IPS DF 6.9 (cell line): ENCODE data around the gene HAPLN1.

Source experiments
- DNase-seq: peaks from one replicate; pipeline ENCODE4 v3.0.0-alpha.2; 2013; ENCODE audit warnings: low read depth, low spot score
- H3K27ac ChIP-seq: one replicate; pipeline ENCODE4 v1.5.1; 2013; ENCODE audit warnings: low read length, control low read depth
- H3K27me3 ChIP-seq: 2 replicates; pipeline ENCODE4 v1.6.1; 2013; ENCODE audit warnings: mild to moderate bottlenecking, low read length; ENCODE audit not compliant: control insufficient read depth, insufficient read depth
- H3K36me3 ChIP-seq: 2 replicates; pipeline ENCODE4 v1.6.1; 2013; ENCODE audit warnings: low read length; ENCODE audit not compliant: control insufficient read depth, insufficient read depth
- H3K4me1 ChIP-seq: 2 replicates; pipeline ENCODE4 v1.6.1; 2013; ENCODE audit warnings: low read length; ENCODE audit not compliant: control insufficient read depth, insufficient read depth
- H3K4me3 ChIP-seq: 2 replicates; pipeline ENCODE4 v1.5.1; 2013; ENCODE audit warnings: mild to moderate bottlenecking, low read length
- H3K9me3 ChIP-seq: 2 replicates; pipeline ENCODE4 v1.6.1; 2013; ENCODE audit warnings: low read length, inconsistent platforms; ENCODE audit not compliant: control insufficient read depth, insufficient read depth
- WGBS: extraction: QIAGEN DNeasy Blood & Tissue Kit; methylation state at CpG from one replicate; pipeline ENCODE4 v1.1.7; 2013; ENCODE audit warnings: mixed read lengths, missing lambda C conversion rate; ENCODE audit not compliant: insufficient read length, insufficient coverage; 5-methylcytosine and 5-hydroxymethylcytosine counted together

The HAPLN1 gene

DNA sequence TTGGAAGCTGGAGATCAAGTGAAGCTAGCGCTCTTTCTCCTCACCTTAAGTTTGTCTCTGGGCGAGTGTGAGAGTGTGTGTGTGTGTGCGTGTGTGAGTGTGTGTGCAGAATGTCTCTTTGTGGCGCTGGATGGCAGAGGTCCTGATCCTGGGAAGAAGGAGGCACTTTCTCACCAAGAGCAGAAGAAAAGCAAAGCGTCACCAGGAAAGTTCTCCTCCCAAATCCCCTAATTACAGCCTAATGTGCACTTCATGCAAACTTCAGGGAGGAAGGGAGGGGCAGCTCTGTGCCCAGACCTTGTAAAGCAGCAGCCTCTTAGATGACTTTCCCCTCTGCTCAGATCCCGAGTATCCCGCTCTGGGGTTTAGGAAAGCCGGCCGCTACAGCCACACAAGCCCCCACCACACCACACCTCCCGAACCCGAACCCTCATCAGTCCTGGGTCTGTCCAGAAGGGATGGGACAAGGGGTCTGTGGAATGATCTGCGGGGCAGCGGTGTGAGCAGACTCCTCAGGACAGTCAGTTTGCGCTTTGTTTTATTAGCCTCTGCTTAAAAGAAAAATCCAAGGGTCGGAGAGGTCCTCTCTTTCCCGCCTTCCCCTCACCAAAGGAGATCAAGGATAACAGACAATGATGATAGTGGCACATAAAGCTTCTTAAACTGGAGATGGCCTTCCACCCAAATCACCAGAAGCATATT, at the start of gene HAPLN1:
Gene HAPLN1 (minus strand): TSS at position 20 of the 702 bp plus-strand sequence. CDS start 47,332 bp downstream, outside the sequence.
- no CpG with 5 or more reads among the region's 16 CpGs for WGBS
- Histone ChIP-seq H3K27me3 (no peaks in the 10 kb centered on the region), H3K36me3 (no peaks in the 10 kb centered on the region), H3K9me3 (no peaks in the 10 kb centered on the region), H3K27ac (no peak within 1 kb of the TSS), H3K4me1 (peaks cover 1% of the 10 kb centered on the region; the same call in 1 of the 2 replicates), H3K4me3 (peak within 1 kb of the TSS; percentile 77; the same call in 1 of the 2 replicates)
- no peak for DNase-seq

DNA sequence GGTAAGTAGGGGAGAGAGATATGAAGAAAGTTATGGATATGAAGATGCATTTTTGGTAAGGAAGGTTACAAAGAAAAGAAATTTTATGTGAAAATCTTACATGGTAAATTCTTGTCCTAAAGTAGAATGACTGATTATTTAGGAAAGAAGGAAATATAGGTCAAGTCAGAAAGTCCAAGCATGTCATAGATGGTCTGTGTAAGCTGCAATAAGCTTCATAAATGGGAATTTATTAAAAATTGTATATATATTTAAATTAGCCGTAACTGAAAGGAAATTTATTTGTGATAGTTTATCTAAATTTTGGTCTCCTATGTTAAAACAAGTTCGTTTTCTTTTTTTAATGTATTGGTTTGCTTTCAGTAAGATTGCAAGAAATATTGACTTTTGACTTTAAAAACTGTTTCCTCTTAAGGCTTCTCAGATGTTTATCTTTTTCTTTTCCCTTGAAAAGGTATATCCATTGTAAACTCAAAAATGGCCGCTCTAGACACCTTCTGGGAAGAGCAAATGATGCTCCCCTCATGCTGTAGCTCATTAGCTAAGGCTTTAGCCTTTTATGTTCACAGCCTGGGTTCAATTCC, 46.8 kb upstream of the HAPLN1 start:
- H3K9me3 ChIP-seq = peaks cover 3% of the 10 kb centered on the region
- 100% methylated on average over 1 of the region's 3 CpGs for WGBS
- H3K27me3 ChIP-seq = no peaks in the 10 kb centered on the region
- no peaks in the 10 kb centered on the region for H3K4me1 ChIP-seq
- no peak overlapping the region for H3K27ac ChIP-seq
- H3K4me3 ChIP-seq = no peak overlapping the region
- peak; percentile 11 for DNase-seq
- H3K36me3 ChIP-seq = no peaks in the 10 kb centered on the region

DNA sequence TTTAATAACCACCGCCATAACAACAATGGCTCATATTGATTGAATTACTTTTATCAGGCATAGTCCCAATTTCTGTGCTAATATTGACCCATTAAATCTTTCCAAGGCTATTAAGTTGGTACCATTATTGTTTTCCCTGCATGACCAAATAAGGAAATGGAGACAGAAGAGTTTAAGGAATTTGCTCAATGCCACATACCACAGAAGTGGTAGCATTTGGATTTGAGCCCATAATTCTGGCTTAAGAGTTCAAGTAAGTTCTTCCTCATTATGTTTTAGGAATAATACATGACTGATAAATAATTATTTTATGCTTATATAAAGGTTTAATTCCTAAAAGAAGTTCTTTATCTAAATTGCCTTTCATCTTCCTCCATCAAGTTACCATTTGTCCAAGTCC, 43.4 kb upstream of the HAPLN1 start:
- Histone ChIP-seq H3K36me3 (no peaks in the 10 kb centered on the region), H3K27ac (no peak overlapping the region), H3K27me3 (no peaks in the 10 kb centered on the region), H3K9me3 (peaks cover 3% of the 10 kb centered on the region), H3K4me3 (no peak overlapping the region), H3K4me1 (no peaks in the 10 kb centered on the region)
- DNase-seq = no peak
- no CpG with 5 or more reads among the region's 1 CpG for WGBS

DNA sequence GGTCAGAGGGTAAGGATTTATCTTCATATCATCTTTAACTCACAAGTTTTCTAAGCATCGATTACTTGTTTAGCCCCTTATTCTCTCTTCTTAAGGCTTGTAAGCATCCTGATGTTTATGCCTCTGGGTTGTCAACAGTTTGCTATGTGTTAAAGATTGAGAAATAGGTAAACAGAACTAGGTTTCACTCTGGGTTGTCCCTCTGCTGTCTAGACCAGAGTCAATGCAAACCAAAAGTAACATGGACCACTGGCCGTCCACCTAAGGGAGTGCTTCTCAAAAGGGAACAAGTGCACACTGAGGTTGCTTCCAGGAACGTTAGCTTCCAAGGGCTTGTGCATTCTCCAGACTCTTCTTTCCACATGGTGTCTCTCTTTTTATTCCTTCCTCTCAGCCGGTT, 39.9 kb upstream of the HAPLN1 start:
- Histone ChIP-seq H3K4me3 (no peak overlapping the region), H3K27ac (no peak overlapping the region), H3K27me3 (no peaks in the 10 kb centered on the region), H3K36me3 (no peaks in the 10 kb centered on the region), H3K4me1 (no peaks in the 10 kb centered on the region), H3K9me3 (no peaks in the 10 kb centered on the region)
- no CpG with 5 or more reads among the region's 4 CpGs for WGBS
- no peak for DNase-seq

DNA sequence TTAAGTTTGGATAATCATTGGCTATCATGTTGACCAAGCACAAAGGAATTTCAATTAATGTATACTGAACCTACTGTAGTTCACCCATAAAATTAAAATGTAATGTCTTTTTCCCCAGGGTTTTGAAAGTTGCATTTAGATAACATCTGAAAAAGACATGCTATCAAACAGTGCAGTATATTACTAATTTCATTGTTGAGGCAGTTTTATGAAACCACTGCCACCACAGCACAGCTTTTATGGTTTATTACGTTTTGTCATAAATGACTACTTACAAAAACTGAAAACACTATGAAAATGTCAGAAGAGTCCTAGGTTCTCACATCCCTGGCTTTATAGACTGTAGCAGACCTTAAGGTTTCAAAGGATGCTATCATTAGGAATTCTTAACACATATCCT, 32.0 kb upstream of the HAPLN1 start:
- Histone ChIP-seq H3K27me3 (no peaks in the 10 kb centered on the region), H3K36me3 (no peaks in the 10 kb centered on the region), H3K4me3 (no peak overlapping the region), H3K27ac (no peak overlapping the region), H3K9me3 (no peaks in the 10 kb centered on the region), H3K4me1 (no peaks in the 10 kb centered on the region)
- DNase-seq = no peak
- WGBS = no CpG with 5 or more reads among the region's 1 CpG

DNA sequence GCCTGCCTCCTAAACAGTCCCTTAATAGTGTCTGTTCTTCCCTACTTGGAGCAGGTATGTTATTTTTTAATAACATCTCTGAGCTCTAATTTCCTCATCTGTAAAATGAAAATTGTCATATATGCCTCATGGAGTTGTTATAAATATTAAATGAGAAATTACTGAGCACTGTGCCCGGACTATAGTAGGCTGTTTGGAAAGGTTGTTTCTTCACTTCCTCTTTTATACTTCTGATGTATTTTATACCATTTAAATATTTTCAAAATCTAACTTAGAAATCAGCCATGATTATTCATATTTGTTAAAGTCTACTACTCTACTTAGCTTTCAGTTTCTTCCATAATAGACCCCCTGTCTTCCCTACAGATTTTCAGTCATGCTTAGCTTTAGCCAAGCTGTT, 30.5 kb upstream of the HAPLN1 start:
- Histone ChIP-seq H3K9me3 (no peaks in the 10 kb centered on the region), H3K4me1 (no peaks in the 10 kb centered on the region), H3K27me3 (no peaks in the 10 kb centered on the region), H3K36me3 (no peaks in the 10 kb centered on the region), H3K27ac (no peak overlapping the region), H3K4me3 (no peak overlapping the region)
- no peak for DNase-seq
- no CpG with 5 or more reads among the region's 1 CpG for WGBS

DNA sequence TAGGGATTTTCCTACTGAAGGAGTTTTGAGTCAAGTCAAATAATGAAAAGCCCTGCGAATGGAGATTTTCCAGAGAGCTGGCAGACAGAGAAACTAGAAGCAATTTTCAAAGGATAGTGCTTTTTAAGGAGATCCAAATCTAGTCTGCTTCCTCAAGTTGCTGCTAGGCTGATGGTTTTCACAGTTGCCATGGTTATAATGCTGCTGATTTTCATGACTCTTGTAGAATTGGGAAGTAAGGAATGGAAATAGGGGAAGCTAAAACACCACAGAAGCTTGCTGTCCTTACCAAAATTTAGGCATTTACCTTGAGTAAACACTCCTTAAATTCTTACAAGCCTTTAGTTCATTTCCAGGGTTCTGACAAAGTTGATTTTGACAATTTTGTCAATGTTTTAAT, 30.1 kb upstream of the HAPLN1 start:
- Histone ChIP-seq H3K4me1 (no peaks in the 10 kb centered on the region), H3K36me3 (no peaks in the 10 kb centered on the region), H3K27ac (no peak overlapping the region), H3K9me3 (no peaks in the 10 kb centered on the region), H3K27me3 (no peaks in the 10 kb centered on the region), H3K4me3 (no peak overlapping the region)
- no CpG with 5 or more reads among the region's 1 CpG for WGBS
- no peak for DNase-seq

DNA sequence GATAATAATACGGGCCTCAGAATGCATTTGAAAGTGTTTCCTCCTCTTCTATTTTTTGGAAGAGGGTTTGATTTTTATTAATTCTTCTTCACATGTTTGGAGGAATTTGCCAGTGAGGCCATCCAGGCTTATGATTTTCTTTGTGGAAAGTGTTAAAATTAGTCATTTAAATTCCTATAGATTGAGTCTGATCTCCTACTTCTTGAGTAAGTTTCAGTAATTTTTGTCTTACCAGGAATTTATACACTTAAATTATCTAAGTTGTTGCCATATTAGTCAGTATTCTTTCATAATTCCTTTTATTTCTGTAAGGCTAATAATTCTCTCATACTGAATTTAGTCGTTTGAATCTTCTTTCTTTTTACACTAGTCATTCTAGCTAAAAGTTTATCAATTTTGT, 25.2 kb upstream of the HAPLN1 start:
- WGBS = no CpG with 5 or more reads among the region's 2 CpGs
- Histone ChIP-seq H3K4me3 (no peak overlapping the region), H3K27ac (no peak overlapping the region), H3K9me3 (no peaks in the 10 kb centered on the region), H3K4me1 (no peaks in the 10 kb centered on the region), H3K27me3 (no peaks in the 10 kb centered on the region), H3K36me3 (no peaks in the 10 kb centered on the region)
- DNase-seq = no peak

DNA sequence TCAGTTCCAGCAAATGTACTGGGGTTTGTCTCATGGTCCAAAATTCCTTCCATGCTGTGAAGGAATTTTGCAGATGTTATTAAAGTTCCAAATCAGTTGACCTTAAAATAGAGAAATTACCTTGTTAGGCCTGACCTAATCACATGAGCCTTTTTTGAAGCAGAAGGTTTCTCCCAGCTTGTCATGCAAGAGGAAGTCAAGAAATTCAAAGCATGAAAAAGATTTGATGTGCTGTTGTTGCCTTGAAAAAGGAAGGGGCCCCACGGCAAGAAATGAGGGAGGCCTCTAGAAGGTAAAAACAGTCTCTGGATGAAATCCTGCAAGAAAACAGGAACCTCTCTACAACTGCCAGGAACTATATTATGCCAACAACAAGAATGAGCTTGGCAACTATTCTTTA, 24.2 kb upstream of the HAPLN1 start:
- H3K4me3 ChIP-seq = no peak overlapping the region
- H3K4me1 ChIP-seq = no peaks in the 10 kb centered on the region
- H3K27ac ChIP-seq = no peak overlapping the region
- no peaks in the 10 kb centered on the region for H3K9me3 ChIP-seq
- WGBS = no CpG with 5 or more reads among the region's 1 CpG
- no peaks in the 10 kb centered on the region for H3K36me3 ChIP-seq
- no peak for DNase-seq
- no peaks in the 10 kb centered on the region for H3K27me3 ChIP-seq

DNA sequence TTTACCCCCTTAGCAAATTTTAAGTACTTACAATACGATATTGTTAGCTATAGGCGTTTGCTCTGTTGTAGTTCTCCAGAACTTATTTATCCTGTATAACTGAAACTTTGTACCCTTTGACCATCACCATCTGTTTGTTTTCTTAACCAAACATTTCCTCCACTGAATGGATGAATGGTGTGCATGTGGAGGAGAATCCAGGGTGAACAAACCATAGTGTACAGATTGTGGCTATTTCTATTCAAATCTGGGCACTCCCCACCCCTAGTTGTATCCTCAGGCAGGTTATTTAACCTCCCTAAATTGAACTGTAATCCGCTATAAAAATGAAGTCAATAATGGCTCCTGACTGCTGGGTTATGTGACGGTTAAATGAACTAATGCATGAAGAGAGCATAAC, 21.4 kb upstream of the HAPLN1 start:
- Histone ChIP-seq H3K27me3 (no peaks in the 10 kb centered on the region), H3K4me1 (no peaks in the 10 kb centered on the region), H3K27ac (no peak overlapping the region), H3K36me3 (no peaks in the 10 kb centered on the region), H3K4me3 (no peak overlapping the region), H3K9me3 (no peaks in the 10 kb centered on the region)
- WGBS = no CpG with 5 or more reads among the region's 4 CpGs
- DNase-seq = no peak

DNA sequence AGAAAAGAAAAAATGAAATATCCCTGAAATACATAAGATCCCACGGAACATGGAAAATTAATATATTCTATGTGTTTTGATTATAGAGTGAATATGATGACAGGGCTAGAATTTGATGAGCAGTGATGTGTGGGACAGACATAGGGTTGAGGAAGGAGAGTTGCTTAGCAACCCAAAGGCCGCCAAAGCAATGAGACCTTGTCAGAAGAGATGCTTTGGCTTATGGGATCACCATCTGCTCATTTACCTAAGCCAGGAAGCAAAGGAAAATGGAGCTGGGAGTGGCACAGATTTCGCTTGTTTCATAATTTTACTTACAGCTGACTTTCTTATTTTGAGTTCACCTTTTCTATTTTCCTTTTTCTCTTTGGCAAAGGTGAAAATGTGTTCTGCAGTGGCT, 20.9 kb upstream of the HAPLN1 start:
- Histone ChIP-seq H3K9me3 (no peaks in the 10 kb centered on the region), H3K4me3 (no peak overlapping the region), H3K27me3 (no peaks in the 10 kb centered on the region), H3K27ac (no peak overlapping the region), H3K4me1 (no peaks in the 10 kb centered on the region), H3K36me3 (no peaks in the 10 kb centered on the region)
- WGBS = no CpG with 5 or more reads among the region's 3 CpGs
- DNase-seq = no peak
